Upper lobe of left lung (tissue), 6 donors: ENCODE data around the gene CAMK1. TPM values are rescaled to one million over a fixed set of nuclear protein-coding genes. Genes with fewer than 3 reads are reported as not detected.

Source experiments
- ATAC-seq, 2 donors: fragments of 200-7000 bp; cut with Tn5 transposase; one replicate each; pipeline ENCODE4 v1.9.1; 2022; ENCODE audit warnings: mild to moderate bottlenecking in 2 of 2, moderate library complexity in 2 of 2; ENCODE audit not compliant: low FRiP score in 2 of 2
- DNase-seq, 2 donors: peaks; one replicate each; pipeline ENCODE4 v3.0.0-alpha.2; 2019 to 2020
- H3K27ac ChIP-seq, 4 donors: fragments of 200-600 bp; sonication (generic); one replicate each; pipeline ENCODE4 v1.5.1; 2016 to 2019
- H3K27me3 ChIP-seq, 4 donors: fragments of 200-600 bp; sonication (generic); one replicate each; pipeline ENCODE4 v1.5.1; 2017 to 2019
- H3K36me3 ChIP-seq, 4 donors: fragments of 200-600 bp; sonication (generic); one replicate each; pipeline ENCODE4 v1.5.1; 2016 to 2019
- H3K4me1 ChIP-seq, 4 donors: fragments of 200-600 bp; sonication (generic); one replicate each; pipeline ENCODE4 v1.5.1; 2018 to 2019
- H3K4me3 ChIP-seq, 4 donors: fragments of 200-600 bp; sonication (generic); one replicate each; pipeline ENCODE4 v1.5.1; 2017 to 2019; ENCODE audit warnings: mild to moderate bottlenecking in 2 of 4, moderate library complexity in 1 of 4
- H3K9me3 ChIP-seq, 4 donors: fragments of 200-600 bp; sonication (generic); one replicate each; pipeline ENCODE4 v1.5.1; 2018 to 2019
- EP300 ChIP-seq, 4 donors: sonication (generic); formaldehyde crosslinking; IDR thresholded peaks; one replicate each; pipeline ENCODE4 v1.5.1; 2017; ENCODE audit warnings: antibody characterized with exemption in 4 of 4, control low read depth in 2 of 4
- POLR2A ChIP-seq, 4 donors: fragments of 450-650 bp; IDR thresholded peaks; one replicate each; pipeline ENCODE4 v1.5.1; 2016 to 2017; ENCODE audit warnings: antibody characterized with exemption in 4 of 4, mild to moderate bottlenecking in 2 of 4
- POLR2AphosphoS5 ChIP-seq, 2 donors: sonication (generic); formaldehyde crosslinking; IDR thresholded peaks; one replicate each; pipeline ENCODE4 v1.5.1; 2017; ENCODE audit warnings: antibody characterized with exemption in 2 of 2
- WGBS, 2 donors: methylation state at CpG; one replicate each; pipeline ENCODE4 v1.1.5; 2017 to 2018; 5-methylcytosine and 5-hydroxymethylcytosine counted together
- total RNA-seq, 6 donors: library from RNA; depleted of rRNA in 4 of 6; stranded (reverse); fragments of >200 nt in 4 of 6; gene quantifications; one replicate each; pipeline versions ENCODE4 v1.1.0 to v1.2.1, GENCODE V29; 2016 to 2021
- TF ChIP-seq, protein P1 (sequence below), 6 experiments: fragments of 450-650 bp in 4 of 6; fragments of 200-600 bp in 2 of 6; sonication (generic) in 2 of 6; IDR thresholded peaks; one replicate each; pipeline ENCODE4 v1.5.1; 2016 to 2019; ENCODE audit warnings: antibody characterized with exemption in 6 of 6
- donor health status: DM: no; HTN: no; CAD: no; lungs with moderate emphysema.
- donor health status: DM: no; HTN: yes; CAD: no; lungs with severe emphysema.

Gene CAMK1
- 10 to 100 TPM; 19.5 to 44.0 (median 27.6) TPM for total RNA-seq

- Histone ChIP-seq H3K36me3 (peaks cover 0 to 12% (median 2%) of the 10 kb centered on the region in 4 donors), H3K4me1 (peaks cover 34 to 43% (median 39%) of the 10 kb centered on the region in 4 donors), H3K27ac (peak within 1 kb of the TSS; percentile 73 to 91 (median 88)), H3K9me3 (no peaks in the 10 kb centered on the region), H3K4me3 (peak within 1 kb of the TSS; percentile 69 to 81 (median 74)), H3K27me3 (no peaks in the 10 kb centered on the region)
- whole genome bisulfite sequencing, 2 donors = 7 to 9% methylated on average over 23 to 30 of the region's 49 CpGs
- TF ChIP-seq EP300 (IDR thresholded peaks at IDR 0.05) = no peak
- TF ChIP-seq, protein P1, sequence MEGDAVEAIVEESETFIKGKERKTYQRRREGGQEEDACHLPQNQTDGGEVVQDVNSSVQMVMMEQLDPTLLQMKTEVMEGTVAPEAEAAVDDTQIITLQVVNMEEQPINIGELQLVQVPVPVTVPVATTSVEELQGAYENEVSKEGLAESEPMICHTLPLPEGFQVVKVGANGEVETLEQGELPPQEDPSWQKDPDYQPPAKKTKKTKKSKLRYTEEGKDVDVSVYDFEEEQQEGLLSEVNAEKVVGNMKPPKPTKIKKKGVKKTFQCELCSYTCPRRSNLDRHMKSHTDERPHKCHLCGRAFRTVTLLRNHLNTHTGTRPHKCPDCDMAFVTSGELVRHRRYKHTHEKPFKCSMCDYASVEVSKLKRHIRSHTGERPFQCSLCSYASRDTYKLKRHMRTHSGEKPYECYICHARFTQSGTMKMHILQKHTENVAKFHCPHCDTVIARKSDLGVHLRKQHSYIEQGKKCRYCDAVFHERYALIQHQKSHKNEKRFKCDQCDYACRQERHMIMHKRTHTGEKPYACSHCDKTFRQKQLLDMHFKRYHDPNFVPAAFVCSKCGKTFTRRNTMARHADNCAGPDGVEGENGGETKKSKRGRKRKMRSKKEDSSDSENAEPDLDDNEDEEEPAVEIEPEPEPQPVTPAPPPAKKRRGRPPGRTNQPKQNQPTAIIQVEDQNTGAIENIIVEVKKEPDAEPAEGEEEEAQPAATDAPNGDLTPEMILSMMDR (IDR thresholded peaks at IDR 0.05) = no peak
- peak; percentile 38 to 73 for TF ChIP-seq POLR2AphosphoS5 (IDR thresholded peaks at IDR 0.05)
- TF ChIP-seq POLR2A (IDR thresholded peaks at IDR 0.05) = peak in 2 of 4 donors; percentile 71 to 83
- ATAC-seq (peak; percentile 90 to 97), DNase-seq (peak; percentile 86 to 95)
Measured at GRCh38 chr3:9769426-9770275, at the start of gene CAMK1. Gene CAMK1 (minus strand): TSS chr3:9769947. CDS start chr3:9767749, 2,198 bp downstream.

DNA sequence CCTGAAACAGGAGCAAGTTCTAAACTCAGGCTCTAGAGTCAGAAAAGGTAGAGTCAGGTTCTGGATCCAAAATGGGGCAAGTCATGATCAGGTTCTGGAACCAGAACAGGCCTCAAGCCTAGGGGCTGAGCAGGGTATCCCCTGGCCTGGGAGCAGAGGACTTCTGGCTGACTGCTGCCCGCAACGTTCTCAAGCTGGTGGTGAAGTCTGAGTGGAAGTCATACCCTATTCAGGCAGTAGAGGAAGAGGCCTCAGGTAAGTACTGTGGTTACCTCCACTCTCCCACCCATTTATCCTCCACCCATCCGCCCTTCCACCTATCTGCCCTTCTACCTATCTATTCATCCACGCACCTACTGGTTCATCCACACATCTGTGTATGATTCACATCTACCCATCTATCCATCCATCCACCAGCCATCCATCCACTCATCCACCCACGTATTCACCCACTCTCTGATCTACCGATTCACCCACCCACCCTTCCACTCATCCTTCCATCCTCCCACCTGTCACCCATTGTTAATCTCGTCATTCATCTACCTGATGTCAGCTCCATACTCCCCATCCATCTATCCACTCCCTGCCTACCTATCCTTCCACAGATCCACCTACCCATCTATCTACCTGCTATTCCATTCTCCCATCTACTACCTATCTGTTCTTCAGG, 49.1 kb upstream of the CAMK1 start:
- 93 to 96% methylated on average over 6 to 7 of the region's 7 CpGs for WGBS, 2 donors
- H3K27ac ChIP-seq = no peak overlapping the region

DNA sequence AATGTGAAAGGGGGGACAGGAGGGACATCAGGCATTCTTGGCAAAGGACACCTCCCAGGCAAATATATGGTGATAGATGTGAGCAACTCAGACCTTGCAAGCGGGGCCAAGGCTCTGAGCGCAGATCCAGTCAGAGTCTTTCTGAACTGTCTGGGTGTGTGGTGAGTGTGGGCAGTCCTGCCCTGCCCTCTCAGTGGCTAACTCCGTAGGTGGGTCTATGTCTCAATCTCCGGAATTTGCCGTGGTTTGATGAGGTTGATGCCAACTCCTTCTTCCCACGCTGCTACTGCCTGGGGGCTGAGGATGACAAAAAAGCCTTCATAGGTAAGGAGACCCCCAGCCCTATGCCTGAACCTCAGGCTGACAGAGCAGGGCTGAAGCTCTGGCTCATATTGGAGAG, 47.7 kb upstream of the CAMK1 start:
- H3K9me3 ChIP-seq = no peaks in the 10 kb centered on the region

More for the DNA sequence above, 49.1 kb upstream of the CAMK1 start:
- ATAC-seq (no peak), DNase-seq (no peak)
- TF ChIP-seq POLR2AphosphoS5 (IDR thresholded peaks at IDR 0.05) (no peak), EP300 (IDR thresholded peaks at IDR 0.05) (no peak), POLR2A (IDR thresholded peaks at IDR 0.05) (no peak)
- TF ChIP-seq, protein P1 (IDR thresholded peaks at IDR 0.05) = no peak
- no peak overlapping the region for H3K4me3 ChIP-seq
- H3K9me3 ChIP-seq = no peaks in the 10 kb centered on the region
- H3K36me3 ChIP-seq = peaks cover 0 to 25% (median 11%) of the 10 kb centered on the region in 4 donors
- no peaks in the 10 kb centered on the region for H3K27me3 ChIP-seq
- no peaks in the 10 kb centered on the region for H3K4me1 ChIP-seq

GRCh38 chr3:9815986-9816385, 46.2 kb upstream of the CAMK1 start:
- ATAC-seq = no peak

More for the DNA sequence above, 47.7 kb upstream of the CAMK1 start:
- DNase-seq = no peak
- Histone ChIP-seq H3K4me3 (no peak overlapping the region), H3K27ac (no peak overlapping the region), H3K36me3 (peaks cover 0 to 34% (median 14%) of the 10 kb centered on the region in 4 donors), H3K4me1 (no peaks in the 10 kb centered on the region), H3K27me3 (no peaks in the 10 kb centered on the region)
- 75 to 94% methylated on average over 3 to 4 of the region's 6 CpGs for WGBS, 2 donors
- TF ChIP-seq POLR2AphosphoS5 (IDR thresholded peaks at IDR 0.05) (no peak), EP300 (IDR thresholded peaks at IDR 0.05) (no peak), POLR2A (IDR thresholded peaks at IDR 0.05) (no peak)
- TF ChIP-seq, protein P1 (IDR thresholded peaks at IDR 0.05) = no peak
- no peak for ATAC-seq

More at GRCh38 chr3:9815986-9816385, 46.2 kb upstream of the CAMK1 start:
- DNase-seq = no peak
- Histone ChIP-seq H3K4me1 (peaks cover 0 to 5% (median 2%) of the 10 kb centered on the region in 4 donors), H3K4me3 (no peak overlapping the region), H3K27me3 (no peaks in the 10 kb centered on the region), H3K27ac (no peak overlapping the region), H3K9me3 (no peaks in the 10 kb centered on the region), H3K36me3 (peaks cover 0 to 29% (median 14%) of the 10 kb centered on the region in 4 donors)
- TF ChIP-seq POLR2AphosphoS5 (IDR thresholded peaks at IDR 0.05) (no peak), EP300 (IDR thresholded peaks at IDR 0.05) (no peak), POLR2A (IDR thresholded peaks at IDR 0.05) (no peak)
- TF ChIP-seq, protein P1 (IDR thresholded peaks at IDR 0.05) = no peak
- 87 to 95% methylated on average over 9 of the region's 9 CpGs for WGBS, 2 donors
